HG02885 (cell line): ENCODE measurements around the gene PBX1.

ENCODE experiments used
- ATAC-seq: cut with Tn5 transposase; IDR thresholded peaks from one replicate; pipeline ENCODE4 v1.9.1; 2021; ENCODE audit warnings: mild to moderate bottlenecking; ENCODE audit not compliant: unreplicated experiment, poor library complexity

Gene PBX1

GRCh38 chr1:164790081-164790480, 231.1 kb downstream of the PBX1 start:
- ATAC-seq, result no peak

- ATAC-seq, result no peak
Measured at GRCh38 chr1:164792410-164793004, 233.5 kb downstream of the PBX1 start.

- ATAC-seq, result no peak
Measured at GRCh38 chr1:164794356-164794755, 235.4 kb downstream of the PBX1 start.

- no peak for ATAC-seq
Measured at GRCh38 chr1:164796916-164797315, 237.9 kb downstream of the PBX1 start.

GRCh38 chr1:164801246-164801731, 242.3 kb downstream of the PBX1 start:
- no peak for ATAC-seq

GRCh38 chr1:164801791-164802502, 243.0 kb downstream of the PBX1 start:
- no peak for ATAC-seq

- ATAC-seq, result no peak
Measured at GRCh38 chr1:164802529-164803282, 243.7 kb downstream of the PBX1 start.

GRCh38 chr1:164803366-164803765, 244.4 kb downstream of the PBX1 start:
- no peak for ATAC-seq

- no peak for ATAC-seq
Measured at GRCh38 chr1:164804366-164804765, 245.4 kb downstream of the PBX1 start.

GRCh38 chr1:164805399-164805798, 246.4 kb downstream of the PBX1 start:
- no peak for ATAC-seq

GRCh38 chr1:164806531-164806930, 247.5 kb downstream of the PBX1 start:
- ATAC-seq, result no peak

GRCh38 chr1:164813776-164814175, 254.8 kb downstream of the PBX1 start:
- no peak for ATAC-seq

- no peak for ATAC-seq
Measured at GRCh38 chr1:164821648-164822047, 262.7 kb downstream of the PBX1 start.

- ATAC-seq, result no peak
Measured at GRCh38 chr1:164823486-164824279, 264.7 kb downstream of the PBX1 start.

GRCh38 chr1:164824542-164824941, 265.6 kb downstream of the PBX1 start:
- no peak for ATAC-seq

GRCh38 chr1:164830628-164831027, 271.6 kb downstream of the PBX1 start:
- no peak for ATAC-seq

GRCh38 chr1:164834641-164835040, 275.7 kb downstream of the PBX1 start:
- no peak for ATAC-seq

GRCh38 chr1:164836614-164837018, 277.6 kb downstream of the PBX1 start:
- no peak for ATAC-seq

- ATAC-seq, result no peak
Measured at GRCh38 chr1:164838786-164839185, 279.8 kb downstream of the PBX1 start.

GRCh38 chr1:164840936-164841335, 282.0 kb downstream of the PBX1 start:
- no peak for ATAC-seq
